Measurements from ENCODE around the gene FBXW8. TPM values are rescaled to one million over a fixed set of nuclear protein-coding genes. Genes with fewer than 3 reads are reported as not detected.

The FBXW8 gene
- polyA plus RNA-seq, 2 of the 4 experiments (the other 2 are of a cell fraction), result 9.8 to 15.7 TPM

GRCh38 chr12:116920939-116921338 is 10.2 kb downstream of the FBXW8 start:
- no peak overlapping the region for H3K4me3 ChIP-seq
- H3K27ac ChIP-seq, result no peak overlapping the region
- no peak overlapping the region for H3K4me2 ChIP-seq
- no peak for ATAC-seq
- FAIRE-seq, result no peak
- H3K4me1 ChIP-seq, result peaks cover 34% of the 10 kb centered on the region
- no peaks in the 10 kb centered on the region for H3K9me3 ChIP-seq
- CTCF ChIA-PET, result interaction anchor here (0.8 kb wide), 1 partner anchor 42 kb away, joined by 3 read pairs; no protein-coding TSS in a partner anchor
- no peak for TF ChIP-seq CEBPB (IDR thresholded peaks at IDR 0.05)
- 84% methylated on average over 3 of the region's 3 CpGs for WGBS (ENCODE audit: missing lambda C conversion rate)
- POLR2A ChIA-PET, result no interaction called here
- no peak for DNase-seq (ENCODE audit: low read depth in 1 of 2, low spot score in 1 of 2)

GRCh38 chr12:116922194-116922897 is 11.6 kb downstream of the FBXW8 start:
- no peak overlapping the region for H3K4me3 ChIP-seq
- ATAC-seq (no peak), DNase-seq (ENCODE audit: low read depth in 1 of 2, low spot score in 1 of 2) (no peak), FAIRE-seq (no peak)
- WGBS (ENCODE audit: missing lambda C conversion rate), result 84% methylated on average over 2 of the region's 2 CpGs
- no peak overlapping the region for H3K4me2 ChIP-seq
- POLR2A ChIA-PET, result no interaction called here
- H3K9me3 ChIP-seq, result no peaks in the 10 kb centered on the region
- peaks cover 19% of the 10 kb centered on the region for H3K4me1 ChIP-seq
- H3K27ac ChIP-seq, result no peak overlapping the region
- TF ChIP-seq RARB (CRISPR knock-in tag; IDR thresholded peaks at IDR 0.05) (no peak), BHLHE40 (IDR thresholded peaks at IDR 0.05; ENCODE audit: low read depth, low read length) (no peak), MAZ (IDR thresholded peaks at IDR 0.05; ENCODE audit: borderline replicate concordance, low read depth, low read length) (no peak), NR3C1 (IDR thresholded peaks at IDR 0.05) (no peak), JUNB (IDR thresholded peaks at IDR 0.05) (no peak), FOXS1 (CRISPR knock-in tag; IDR thresholded peaks at IDR 0.05) (no peak), CBX8 (IDR thresholded peaks at IDR 0.05) (no peak), EP300 (IDR thresholded peaks at IDR 0.05) (no peak), FOSL2 (IDR thresholded peaks at IDR 0.05) (no peak), FOSL2 (CRISPR knock-in tag; IDR thresholded peaks at IDR 0.05) (no peak), TP53 (CRISPR knock-in tag; IDR thresholded peaks at IDR 0.05) (no peak), USF2 (IDR thresholded peaks at IDR 0.05) (no peak), HES2 (IDR thresholded peaks at IDR 0.05) (no peak), ESRRA (IDR thresholded peaks at IDR 0.05; ENCODE audit: borderline replicate concordance, low read length) (no peak), ELK1 (IDR thresholded peaks at IDR 0.05; ENCODE audit: low read depth, low read length) (no peak)
- CTCF ChIA-PET, result no interaction called here

GRCh38 chr12:116924558-116925453 is 14.1 kb downstream of the FBXW8 start:
- WGBS (ENCODE audit: missing lambda C conversion rate), result 75% methylated on average over 5 of the region's 5 CpGs
- ATAC-seq, result peak; percentile 66 to 75; a peak in 4 of 6 replicates
- Histone ChIP-seq H3K4me2 (peak overlapping the region; percentile 11; the same call in 1 of the 3 replicates), H3K4me3 (no peak overlapping the region), H3K9me3 (no peaks in the 10 kb centered on the region), H3K4me1 (peaks cover 12% of the 10 kb centered on the region), H3K27ac (no peak overlapping the region)
- DNase-seq (ENCODE audit: low read depth in 1 of 2, low spot score in 1 of 2), result peak in 1 of 2 experiments; percentile 24
- CTCF ChIA-PET, result no interaction called here
- FAIRE-seq, result no peak
- POLR2A ChIA-PET, result no interaction called here
- TF ChIP-seq TFCP2L1 (CRISPR knock-in tag; IDR thresholded peaks at IDR 0.05), result no peak
- no peak for TF ChIP-seq PBX3 (IDR thresholded peaks at IDR 0.05)
- no peak for TF ChIP-seq NR3C1 (IDR thresholded peaks at IDR 0.05)
- no peak for TF ChIP-seq EHF (CRISPR knock-in tag; IDR thresholded peaks at IDR 0.05)
- TF ChIP-seq USF2 (IDR thresholded peaks at IDR 0.05), result no peak
- no peak for TF ChIP-seq FOXS1 (CRISPR knock-in tag; IDR thresholded peaks at IDR 0.05)
- TF ChIP-seq REST (IDR thresholded peaks at IDR 0.05), result no peak
- no peak for TF ChIP-seq CEBPB (IDR thresholded peaks at IDR 0.05)
- no peak for TF ChIP-seq HOXA7 (CRISPR knock-in tag; IDR thresholded peaks at IDR 0.05)
- TF ChIP-seq BCL3 (IDR thresholded peaks at IDR 0.05), result no peak
- no peak for TF ChIP-seq ESRRA (IDR thresholded peaks at IDR 0.05; ENCODE audit: borderline replicate concordance, low read length)
- no peak for TF ChIP-seq HEYL (CRISPR knock-in tag; IDR thresholded peaks at IDR 0.05)
